Measurements from ENCODE around the gene GBE1. TPM values are rescaled to one million over a fixed set of nuclear protein-coding genes. Genes with fewer than 3 reads are reported as not detected.

GBE1 gene
- total RNA-seq, 5 donors from 2014 or later (not counting 1 experiment from before 2014, with no cell fraction given): 8.1 to 9.2 (median 8.7) TPM

- H3K36me3 Mint-ChIP-seq: no peaks in the 10 kb centered on the region
- H3K4me1 ChIP-seq (ENCODE audit: control insufficient read depth in 1 of 2, extremely low read depth in 1 of 2, insufficient read depth in 2 of 2, low read length in 2 of 2): no peaks in the 10 kb centered on the region
- no peak for ATAC-seq (replicated peaks in 1 of 4)
- H3K27ac ChIP-seq (ENCODE audit: low read length): no peak overlapping the region
- CTCF ChIA-PET: no interaction called here
- H3K27me3 Mint-ChIP-seq: peaks cover 2 to 7% of the 10 kb centered on the region in 2 donors
- H3K9me3 Mint-ChIP-seq: peaks cover 0 to 3% (median 0%) of the 10 kb centered on the region in 3 donors
- no peak for DNase-seq
- peaks cover 0 to 3% of the 10 kb centered on the region in 2 experiments for H3K27me3 ChIP-seq (replicated peaks in 1 of 2; ENCODE audit: control insufficient read depth in 2 of 2, extremely low read depth in 1 of 2, insufficient read depth in 2 of 2, low read length in 1 of 2)
- POLR2A ChIA-PET: no interaction called here
- no CpG with 5 or more reads among the region's 2 CpGs for WGBS (ENCODE audit: insufficient coverage)
- H3K27ac Mint-ChIP-seq: no peak overlapping the region
- H3K4me3 ChIP-seq (ENCODE audit: control insufficient read depth in 1 of 2, extremely low read depth in 1 of 2, low read length in 1 of 2): no peak overlapping the region
- H3K4me3 Mint-ChIP-seq: no peak overlapping the region
- no peaks in the 10 kb centered on the region for H3K9me3 ChIP-seq
- no peaks in the 10 kb centered on the region for H3K36me3 ChIP-seq (ENCODE audit: control insufficient read depth in 2 of 2, extremely low read depth in 1 of 2, insufficient read depth in 1 of 2, low read length in 1 of 2)
- H3K4me1 Mint-ChIP-seq: no peaks in the 10 kb centered on the region
Measured at GRCh38 chr3:81788610-81789009, 27.2 kb upstream of the GBE1 start.

- no peak overlapping the region for H3K27ac Mint-ChIP-seq
- H3K36me3 ChIP-seq (ENCODE audit: control insufficient read depth in 2 of 2, extremely low read depth in 1 of 2, insufficient read depth in 1 of 2, low read length in 1 of 2): no peaks in the 10 kb centered on the region
- no peak overlapping the region for H3K27ac ChIP-seq (ENCODE audit: low read length)
- ATAC-seq (replicated peaks in 1 of 4) (no peak), DNase-seq (no peak)
- H3K9me3 Mint-ChIP-seq: peaks cover 0 to 4% (median 0%) of the 10 kb centered on the region in 3 donors
- no peaks in the 10 kb centered on the region for H3K9me3 ChIP-seq
- no peaks in the 10 kb centered on the region for H3K4me1 ChIP-seq (ENCODE audit: control insufficient read depth in 1 of 2, extremely low read depth in 1 of 2, insufficient read depth in 2 of 2, low read length in 2 of 2)
- ChIA-PET CTCF (interaction anchor here in 1 of 2 donors (0.6 kb wide), 1 partner anchor 10 kb away, joined by 3 read pairs; no protein-coding TSS in a partner anchor), POLR2A (no interaction called here)
- no peaks in the 10 kb centered on the region for H3K4me1 Mint-ChIP-seq
- peaks cover 2 to 8% of the 10 kb centered on the region in 2 donors for H3K27me3 Mint-ChIP-seq
- 100% methylated on average over 1 of the region's 2 CpGs for WGBS (ENCODE audit: insufficient coverage)
- H3K4me3 ChIP-seq (ENCODE audit: control insufficient read depth in 1 of 2, extremely low read depth in 1 of 2, low read length in 1 of 2): no peak overlapping the region
- H3K27me3 ChIP-seq (replicated peaks in 1 of 2; ENCODE audit: control insufficient read depth in 2 of 2, extremely low read depth in 1 of 2, insufficient read depth in 2 of 2, low read length in 1 of 2): peaks cover 0 to 3% of the 10 kb centered on the region in 2 experiments
- no peak overlapping the region for H3K4me3 Mint-ChIP-seq
- H3K36me3 Mint-ChIP-seq: no peaks in the 10 kb centered on the region
Measured at GRCh38 chr3:81788044-81788443, 26.6 kb upstream of the GBE1 start.

- peaks cover 3% of the 10 kb centered on the region for H3K36me3 Mint-ChIP-seq
- no peak for DNase-seq
- no CpG with 5 or more reads among the region's 3 CpGs for WGBS (ENCODE audit: insufficient coverage)
Measured at GRCh38 chr3:81782585-81782984, 21.1 kb upstream of the GBE1 start.

GRCh38 chr3:81778678-81779182 is 17.3 kb upstream of the GBE1 start:
- H3K4me1 Mint-ChIP-seq: no peaks in the 10 kb centered on the region
- H3K27me3 ChIP-seq (replicated peaks in 1 of 2; ENCODE audit: control insufficient read depth in 2 of 2, extremely low read depth in 1 of 2, insufficient read depth in 2 of 2, low read length in 1 of 2): peaks cover 0 to 3% of the 10 kb centered on the region in 2 experiments
- no peaks in the 10 kb centered on the region for H3K4me1 ChIP-seq (ENCODE audit: control insufficient read depth in 1 of 2, extremely low read depth in 1 of 2, insufficient read depth in 2 of 2, low read length in 2 of 2)
- H3K4me3 Mint-ChIP-seq: no peak overlapping the region
- H3K27me3 Mint-ChIP-seq: peaks cover 7 to 8% of the 10 kb centered on the region in 2 donors
- peaks cover 0 to 5% (median 4%) of the 10 kb centered on the region in 3 donors for H3K9me3 Mint-ChIP-seq
- H3K27ac Mint-ChIP-seq: no peak overlapping the region
- H3K27ac ChIP-seq (ENCODE audit: low read length): no peak overlapping the region
- no peaks in the 10 kb centered on the region for H3K36me3 ChIP-seq (ENCODE audit: control insufficient read depth in 2 of 2, extremely low read depth in 1 of 2, insufficient read depth in 1 of 2, low read length in 1 of 2)
- ChIA-PET CTCF (no interaction called here), POLR2A (no interaction called here)
- H3K36me3 Mint-ChIP-seq: peaks cover 3% of the 10 kb centered on the region
- no peaks in the 10 kb centered on the region for H3K9me3 ChIP-seq
- ATAC-seq (replicated peaks in 1 of 4) (no peak), DNase-seq (no peak)
- WGBS (ENCODE audit: insufficient coverage): no CpG with 5 or more reads among the region's 4 CpGs
- H3K4me3 ChIP-seq (ENCODE audit: control insufficient read depth in 1 of 2, extremely low read depth in 1 of 2, low read length in 1 of 2): no peak overlapping the region

More at GRCh38 chr3:81782585-81782984, 21.1 kb upstream of the GBE1 start:
- POLR2A ChIA-PET: no interaction called here
- ATAC-seq (replicated peaks in 1 of 4): no peak
- no peaks in the 10 kb centered on the region for H3K27me3 ChIP-seq (replicated peaks in 1 of 2; ENCODE audit: control insufficient read depth in 2 of 2, extremely low read depth in 1 of 2, insufficient read depth in 2 of 2, low read length in 1 of 2)
- H3K4me1 ChIP-seq (ENCODE audit: control insufficient read depth in 1 of 2, extremely low read depth in 1 of 2, insufficient read depth in 2 of 2, low read length in 2 of 2): no peaks in the 10 kb centered on the region
- no peak overlapping the region for H3K4me3 ChIP-seq (ENCODE audit: control insufficient read depth in 1 of 2, extremely low read depth in 1 of 2, low read length in 1 of 2)
- H3K27me3 Mint-ChIP-seq: peaks cover 6 to 12% of the 10 kb centered on the region in 2 donors
- peaks cover 0 to 7% (median 4%) of the 10 kb centered on the region in 3 donors for H3K9me3 Mint-ChIP-seq
- CTCF ChIA-PET: no interaction called here
- no peaks in the 10 kb centered on the region for H3K9me3 ChIP-seq
- no peak overlapping the region for H3K4me3 Mint-ChIP-seq
- no peak overlapping the region for H3K27ac Mint-ChIP-seq
- H3K27ac ChIP-seq (ENCODE audit: low read length): no peak overlapping the region
- no peaks in the 10 kb centered on the region for H3K4me1 Mint-ChIP-seq
- no peaks in the 10 kb centered on the region for H3K36me3 ChIP-seq (ENCODE audit: control insufficient read depth in 2 of 2, extremely low read depth in 1 of 2, insufficient read depth in 1 of 2, low read length in 1 of 2)

GRCh38 chr3:81776643-81777042 is 15.2 kb upstream of the GBE1 start:
- POLR2A ChIA-PET: no interaction called here
- ATAC-seq (replicated peaks in 1 of 4): no peak
- 75% methylated on average over 2 of the region's 2 CpGs for WGBS (ENCODE audit: insufficient coverage)
- peaks cover under 1 to 4% of the 10 kb centered on the region in 2 donors for H3K27me3 Mint-ChIP-seq
- no peaks in the 10 kb centered on the region for H3K4me1 Mint-ChIP-seq
- H3K9me3 Mint-ChIP-seq: peaks cover 0 to 4% (median 0%) of the 10 kb centered on the region in 3 donors
- H3K4me1 ChIP-seq (ENCODE audit: control insufficient read depth in 1 of 2, extremely low read depth in 1 of 2, insufficient read depth in 2 of 2, low read length in 2 of 2): no peaks in the 10 kb centered on the region
- no peak overlapping the region for H3K27ac ChIP-seq (ENCODE audit: low read length)
- H3K27me3 ChIP-seq (replicated peaks in 1 of 2; ENCODE audit: control insufficient read depth in 2 of 2, extremely low read depth in 1 of 2, insufficient read depth in 2 of 2, low read length in 1 of 2): peaks cover 0 to 3% of the 10 kb centered on the region in 2 experiments
- no peaks in the 10 kb centered on the region for H3K36me3 ChIP-seq (ENCODE audit: control insufficient read depth in 2 of 2, extremely low read depth in 1 of 2, insufficient read depth in 1 of 2, low read length in 1 of 2)
- no peak for DNase-seq
- no peak overlapping the region for H3K27ac Mint-ChIP-seq
- H3K4me3 ChIP-seq (ENCODE audit: control insufficient read depth in 1 of 2, extremely low read depth in 1 of 2, low read length in 1 of 2): no peak overlapping the region
- no peak overlapping the region for H3K4me3 Mint-ChIP-seq
- CTCF ChIA-PET: no interaction called here
- H3K36me3 Mint-ChIP-seq: peaks cover 3% of the 10 kb centered on the region
- no peaks in the 10 kb centered on the region for H3K9me3 ChIP-seq

GRCh38 chr3:81770710-81771109 is 9.3 kb upstream of the GBE1 start:
- DNase-seq (no peak), ATAC-seq (replicated peaks in 1 of 4) (no peak)
- Mint-ChIP-seq H3K27me3 (peaks cover 10 to 15% of the 10 kb centered on the region in 2 donors), H3K36me3 (no peaks in the 10 kb centered on the region), H3K4me1 (no peaks in the 10 kb centered on the region), H3K9me3 (no peaks in the 10 kb centered on the region), H3K27ac (no peak overlapping the region), H3K4me3 (no peak overlapping the region)
- H3K4me3 ChIP-seq (ENCODE audit: control insufficient read depth in 1 of 2, extremely low read depth in 1 of 2, low read length in 1 of 2): no peak overlapping the region
- H3K4me1 ChIP-seq (ENCODE audit: control insufficient read depth in 1 of 2, extremely low read depth in 1 of 2, insufficient read depth in 2 of 2, low read length in 2 of 2): no peaks in the 10 kb centered on the region
- no peaks in the 10 kb centered on the region for H3K9me3 ChIP-seq
- ChIA-PET POLR2A (no interaction called here), CTCF (no interaction called here)
- peaks cover 0 to 3% of the 10 kb centered on the region in 2 experiments for H3K27me3 ChIP-seq (replicated peaks in 1 of 2; ENCODE audit: control insufficient read depth in 2 of 2, extremely low read depth in 1 of 2, insufficient read depth in 2 of 2, low read length in 1 of 2)
- no CpG with 5 or more reads among the region's 3 CpGs for WGBS (ENCODE audit: insufficient coverage)
- no peak overlapping the region for H3K27ac ChIP-seq (ENCODE audit: low read length)
- no peaks in the 10 kb centered on the region for H3K36me3 ChIP-seq (ENCODE audit: control insufficient read depth in 2 of 2, extremely low read depth in 1 of 2, insufficient read depth in 1 of 2, low read length in 1 of 2)

- H3K4me3 Mint-ChIP-seq: no peak overlapping the region
- CTCF ChIA-PET: no interaction called here
- WGBS (ENCODE audit: insufficient coverage): 78% methylated on average over 2 of the region's 2 CpGs
- Histone ChIP-seq H3K27me3 (replicated peaks in 1 of 2; ENCODE audit: control insufficient read depth in 2 of 2, extremely low read depth in 1 of 2, insufficient read depth in 2 of 2, low read length in 1 of 2) (peaks cover 0 to 3% of the 10 kb centered on the region in 2 experiments), H3K27ac (ENCODE audit: low read length) (no peak overlapping the region), H3K9me3 (no peaks in the 10 kb centered on the region), H3K36me3 (ENCODE audit: control insufficient read depth in 2 of 2, extremely low read depth in 1 of 2, insufficient read depth in 1 of 2, low read length in 1 of 2) (no peaks in the 10 kb centered on the region), H3K4me1 (ENCODE audit: control insufficient read depth in 1 of 2, extremely low read depth in 1 of 2, insufficient read depth in 2 of 2, low read length in 2 of 2) (no peaks in the 10 kb centered on the region), H3K4me3 (ENCODE audit: control insufficient read depth in 1 of 2, extremely low read depth in 1 of 2, low read length in 1 of 2) (no peak overlapping the region)
- peaks cover 10 to 14% of the 10 kb centered on the region in 2 donors for H3K27me3 Mint-ChIP-seq
- DNase-seq (no peak), ATAC-seq (replicated peaks in 1 of 4) (no peak)
- no peaks in the 10 kb centered on the region for H3K4me1 Mint-ChIP-seq
- H3K9me3 Mint-ChIP-seq: no peaks in the 10 kb centered on the region
- H3K36me3 Mint-ChIP-seq: no peaks in the 10 kb centered on the region
- H3K27ac Mint-ChIP-seq: no peak overlapping the region
- POLR2A ChIA-PET: no interaction called here
Measured at GRCh38 chr3:81769299-81769698, 7.9 kb upstream of the GBE1 start.
